ENCODE data around the gene HAPLN1. TPM values are rescaled to one million over a fixed set of nuclear protein-coding genes. Genes with fewer than 3 reads are reported as not detected.

Gene HAPLN1
- total and polyA plus RNA-seq, 2 of the 4 experiments (the other 2 are of a cell fraction) = under 0.01 to 0.07 TPM

DNA sequence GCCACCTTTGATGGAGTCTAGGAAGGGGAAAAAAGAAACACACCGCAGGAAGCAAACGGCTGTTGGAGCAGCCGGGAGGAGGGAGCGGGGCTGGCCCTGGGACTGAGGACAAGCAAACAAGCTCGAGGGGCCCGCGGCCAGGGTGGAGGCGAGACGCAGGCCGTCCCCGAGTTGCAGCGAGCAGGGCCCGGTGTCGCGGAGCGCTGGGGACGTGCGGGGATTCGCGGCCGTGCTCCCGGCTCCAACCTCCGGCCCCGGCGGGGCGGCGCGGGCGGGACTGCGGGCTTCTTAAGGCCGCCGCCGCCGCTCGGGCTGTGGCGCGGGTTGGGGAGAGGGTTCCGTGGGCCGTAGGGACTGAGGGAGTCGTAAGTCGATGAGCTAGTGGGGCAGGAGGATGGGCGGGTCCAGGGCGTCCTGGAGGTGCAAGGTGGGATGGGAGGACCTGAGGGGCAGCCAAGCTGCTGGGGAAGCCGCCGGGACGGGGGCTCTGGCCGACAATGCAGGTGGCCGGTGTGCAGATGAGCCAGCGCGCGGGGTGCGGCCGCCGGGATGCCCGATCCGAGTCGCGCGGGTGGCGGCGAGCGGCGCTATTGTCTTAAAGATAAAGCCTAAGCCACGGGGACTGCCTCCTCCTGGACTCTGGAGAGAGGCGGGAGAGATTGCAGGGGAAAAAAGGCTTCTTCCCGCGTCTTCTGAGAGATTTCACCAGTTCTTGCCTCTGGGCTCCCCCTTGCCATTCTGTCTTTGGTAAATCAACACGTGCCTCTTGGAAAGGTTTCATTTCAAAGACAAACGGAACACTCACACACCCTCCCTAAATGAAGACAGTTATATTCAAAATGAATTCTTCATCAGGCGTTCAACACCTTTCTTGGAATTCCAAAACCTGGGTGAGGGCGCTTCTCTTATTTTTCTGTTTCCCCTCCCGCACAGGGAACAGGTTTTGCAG is 1.6 kb upstream of the HAPLN1 start (continued):
- TF ChIP-seq ELK1 (IDR thresholded peaks at IDR 0.05; ENCODE audit: borderline replicate concordance, low read depth, low read length) = no peak

- no peak overlapping the region for H2AK5ac ChIP-seq (ENCODE audit: low read depth, low read length)
- in situ Hi-C loops (cut with MboI; ENCODE audit: low sequenced_read_pairs) = loop anchor here (5.0 kb wide), 1 partner anchor 1328 kb away; no protein-coding TSS in a partner anchor
- H3K4me3 ChIP-seq (ENCODE audit: insufficient read depth, low read depth, low read length) = no peak overlapping the region
- H2BK20ac ChIP-seq (ENCODE audit: low read depth, low read length) = no peak overlapping the region
- intact Hi-C loops (cut with micrococcal nuclease) = loop anchor here (1.0 kb wide), 1 partner anchor 1330 kb away; no protein-coding TSS in a partner anchor
- H4K8ac ChIP-seq (ENCODE audit: low read depth in 2 of 2, low read length in 2 of 2) = no peak overlapping the region
- no peak for DNase-seq
- H3K9me3 ChIP-seq (ENCODE audit: control insufficient read depth, insufficient read depth, low read length) = no peaks in the 10 kb centered on the region
- BruUV-seq (replicated peaks) = no TSS peak
- ATAC-seq (ENCODE audit: low read depth) = no peak
- no peak overlapping the region for H3K27ac ChIP-seq (ENCODE audit: insufficient read depth, low read length)
- no peak overlapping the region for H3K9ac ChIP-seq (ENCODE audit: low read depth, low read length)
- H2BK15ac ChIP-seq (ENCODE audit: low read depth, low read length) = no peak overlapping the region
- H3K14ac ChIP-seq (replicated peaks; ENCODE audit: low read depth, low read length) = no peak overlapping the region
- no peaks in the 10 kb centered on the region for H3K36me3 ChIP-seq (ENCODE audit: control insufficient read depth, insufficient read depth, low read length)
- no peak overlapping the region for H4K5ac ChIP-seq (ENCODE audit: low read depth, low read length)
- H3K4me1 ChIP-seq (ENCODE audit: control insufficient read depth, insufficient read depth, low read length) = peaks cover 4% of the 10 kb centered on the region
- no peak overlapping the region for H3K56ac ChIP-seq (ENCODE audit: extremely low read depth, insufficient read depth, low read length)
- H2AFZ ChIP-seq (replicated peaks; ENCODE audit: low read length, poor library complexity) = no peak overlapping the region
- H3K27me3 ChIP-seq (ENCODE audit: control insufficient read depth, insufficient read depth, low read length) = peaks cover 4% of the 10 kb centered on the region; the same call in 1 of the 2 replicates
- H3K4ac ChIP-seq (ENCODE audit: low read depth, low read length) = no peak overlapping the region
- no peak overlapping the region for H3K18ac ChIP-seq (ENCODE audit: low read depth, low read length)
- H3K79me1 ChIP-seq (ENCODE audit: low read depth in 1 of 2, low read length in 2 of 2) = no peaks in the 10 kb centered on the region
- no peak for TF ChIP-seq CEBPB (IDR thresholded peaks at IDR 0.05; ENCODE audit: low read depth, low read length)
- TF ChIP-seq RFX5 (IDR thresholded peaks at IDR 0.05; ENCODE audit: low read depth, low read length) = no peak
- TF ChIP-seq POLR2A (IDR thresholded peaks at IDR 0.05; ENCODE audit: low read depth, low read length) = no peak
- TF ChIP-seq SMC3 (IDR thresholded peaks at IDR 0.05; ENCODE audit: low read depth, low read length) = no peak
- TF ChIP-seq MAZ (IDR thresholded peaks at IDR 0.05; ENCODE audit: borderline replicate concordance, low read depth, low read length) = no peak
- CTCF ChIA-PET = interaction anchor here (0.6 kb wide), 2 partner anchors 138 to 1286 kb away, joined by 3 to 5 read pairs; no protein-coding TSS in a partner anchor
- H3K4me2 ChIP-seq (ENCODE audit: low read depth, low read length) = no peak overlapping the region
- H3K9me1 ChIP-seq (ENCODE audit: insufficient read depth, low read length) = no peaks in the 10 kb centered on the region
- H3K23ac ChIP-seq (ENCODE audit: low read depth, low read length) = no peak overlapping the region
- dilution Hi-C loops (cut with HindIII; ENCODE audit: low sequenced_read_pairs, unreplicated experiment) = no loop called here
- no peak overlapping the region for H2AK9ac ChIP-seq (replicated peaks; ENCODE audit: low read depth, low read length, poor library complexity)
- H2BK5ac ChIP-seq (ENCODE audit: low read depth, low read length, poor library complexity, severe bottlenecking) = no peak overlapping the region
- POLR2A ChIA-PET (ENCODE audit: unreplicated experiment) = no interaction called here
- H4K20me1 ChIP-seq (ENCODE audit: insufficient read depth, low read length) = no peaks in the 10 kb centered on the region
- no peak overlapping the region for H2BK120ac ChIP-seq (ENCODE audit: low read depth, low read length)
- H4K91ac ChIP-seq (ENCODE audit: insufficient read depth, low read depth, low read length) = no peak overlapping the region
- WGBS, 2 experiments (ENCODE audit: extremely low coverage in 2 of 2, insufficient read length in 1 of 2) = no CpG with 5 or more reads among the region's 2 CpGs
Observed at GRCh38 chr5:83718936-83719495, 1.6 kb downstream of the HAPLN1 start.
